NCI-H748 (cell line): ENCODE data around the gene TM4SF18.

Experiments used
- DNase-seq: peaks from one replicate; lab custom pipeline; 2025; ENCODE audit not compliant: unreplicated experiment; lab: John Stamatoyannopoulos, UW

The TM4SF18 gene

DNA sequence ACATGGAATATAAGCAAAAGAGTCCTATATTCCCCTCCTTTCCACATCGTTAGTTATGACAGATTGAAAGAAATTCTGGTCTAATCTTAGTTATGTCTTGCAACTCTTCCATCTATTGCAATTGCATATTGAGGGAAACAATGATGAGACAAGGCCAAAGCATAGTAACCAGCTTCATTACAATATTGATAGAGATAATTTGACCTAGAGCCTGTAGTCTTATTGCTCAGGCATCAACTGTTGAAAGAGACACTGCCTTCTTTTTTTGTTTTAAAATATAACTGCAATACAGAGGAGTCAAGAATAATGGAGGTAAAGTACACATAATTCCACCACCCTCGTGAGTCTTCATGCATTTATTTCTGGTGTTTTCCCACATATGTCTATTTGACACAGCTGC, 2.0 kb downstream of the TM4SF18 start:
- DNase-seq = no peak

DNA sequence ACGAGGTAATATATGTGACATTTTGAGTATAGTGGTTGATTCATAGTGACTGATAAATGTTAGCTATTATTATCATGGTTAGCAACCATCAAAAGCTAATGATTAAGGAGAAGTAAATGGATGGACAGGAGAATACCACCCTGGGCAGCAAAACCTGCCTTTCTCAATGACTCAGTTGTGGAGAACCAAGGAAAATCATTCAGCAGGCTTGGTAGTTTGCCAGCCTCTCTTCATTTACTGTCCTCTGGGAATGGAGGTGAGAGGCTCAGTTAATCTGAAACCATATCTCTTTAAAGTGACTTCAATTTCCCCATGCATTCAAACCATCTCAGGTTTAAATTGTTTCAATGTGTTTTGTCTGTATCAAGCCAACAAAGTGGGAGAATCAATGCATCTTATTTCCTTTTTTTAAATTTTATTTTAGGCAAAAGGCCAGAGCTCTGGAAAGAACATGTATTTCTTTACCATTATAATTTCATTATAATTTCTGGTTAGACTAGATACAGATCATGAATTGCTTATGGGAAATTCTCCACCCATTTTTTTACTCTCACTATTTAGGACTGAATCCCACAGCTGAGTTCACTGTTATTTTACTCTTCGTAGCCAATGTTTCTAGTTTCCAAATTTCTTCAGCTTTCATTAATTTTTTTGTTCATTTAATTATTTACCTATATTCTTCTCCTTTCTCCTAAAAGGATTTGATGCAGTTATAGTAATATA, 2.7 kb downstream of the TM4SF18 start:
- DNase-seq = no peak

DNA sequence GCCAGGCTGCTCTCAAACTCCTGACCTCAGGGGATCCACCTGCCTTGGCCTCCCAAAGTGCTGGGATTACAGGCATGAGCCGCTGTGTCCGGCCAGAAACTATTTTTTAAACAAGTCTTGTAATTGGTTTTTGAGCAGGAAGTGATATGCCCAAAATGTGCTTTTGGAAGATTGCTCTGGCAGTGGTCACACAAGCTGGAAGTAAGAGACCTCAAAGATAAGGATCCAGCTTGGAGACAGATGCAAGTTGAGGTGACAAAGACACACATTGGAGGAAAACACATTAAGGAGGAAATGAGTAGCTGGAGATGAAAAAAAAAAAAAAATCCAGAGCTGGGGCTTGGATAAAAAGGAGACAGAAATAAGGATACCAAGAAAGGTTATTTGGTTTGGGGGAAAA, 6.3 kb downstream of the TM4SF18 start:
- DNase-seq = no peak

DNA sequence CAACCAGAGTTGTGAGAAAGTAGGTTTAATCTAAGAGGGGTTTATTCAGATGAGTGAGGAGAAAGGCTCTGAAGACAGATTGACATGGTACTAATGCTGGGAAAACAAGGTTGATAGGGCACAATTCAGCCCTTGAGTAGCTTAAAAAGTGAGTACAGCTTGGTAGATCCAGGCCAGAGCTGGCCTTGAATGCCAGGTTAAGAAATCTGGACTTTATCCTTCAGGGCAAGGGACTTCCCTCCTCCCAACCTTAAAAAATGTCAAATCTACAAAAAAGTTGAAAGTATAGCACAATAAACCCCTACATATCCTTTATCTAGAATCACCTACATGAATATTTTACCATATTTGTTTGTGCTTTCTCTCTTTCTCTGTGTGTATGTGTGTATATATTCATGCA, 7.9 kb downstream of the TM4SF18 start:
- DNase-seq = no peak

DNA sequence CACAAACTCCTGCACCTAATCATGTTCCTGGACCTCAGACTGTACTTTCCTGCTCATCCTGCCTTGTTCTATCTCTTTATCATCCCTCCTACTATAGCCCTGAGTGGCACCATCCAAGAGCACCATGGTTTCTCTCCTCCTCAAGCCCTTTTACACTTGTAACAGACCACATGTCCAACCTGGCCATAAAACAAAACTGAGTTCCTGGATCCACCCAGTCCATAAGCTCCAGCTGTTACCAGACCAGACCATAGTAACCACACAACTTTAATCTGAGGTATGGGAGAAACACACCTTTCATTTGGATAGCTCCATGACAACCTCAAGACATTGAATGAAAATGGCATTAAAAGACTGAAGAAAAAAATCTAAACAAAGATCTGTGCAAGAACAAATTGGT, 9.1 kb downstream of the TM4SF18 start:
- no peak for DNase-seq

DNA sequence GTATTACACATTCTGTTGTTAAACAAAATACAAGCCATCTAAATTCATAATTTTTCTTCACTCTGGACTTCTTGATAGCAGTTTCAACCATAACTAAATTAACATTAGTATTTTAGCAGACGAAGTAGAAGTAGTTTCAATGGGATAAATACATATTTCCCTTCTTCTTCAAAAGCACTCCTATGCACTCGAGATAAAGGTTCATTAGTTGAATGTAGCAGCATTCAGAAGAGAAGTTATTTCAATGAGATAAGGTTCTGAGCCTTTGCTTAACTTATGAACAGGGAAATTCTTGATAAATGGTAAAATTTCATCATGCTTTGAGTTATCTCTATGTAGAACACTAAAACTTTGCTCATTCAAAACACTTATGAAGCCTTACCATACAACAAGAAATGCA, 11.8 kb downstream of the TM4SF18 start:
- DNase-seq = no peak

DNA sequence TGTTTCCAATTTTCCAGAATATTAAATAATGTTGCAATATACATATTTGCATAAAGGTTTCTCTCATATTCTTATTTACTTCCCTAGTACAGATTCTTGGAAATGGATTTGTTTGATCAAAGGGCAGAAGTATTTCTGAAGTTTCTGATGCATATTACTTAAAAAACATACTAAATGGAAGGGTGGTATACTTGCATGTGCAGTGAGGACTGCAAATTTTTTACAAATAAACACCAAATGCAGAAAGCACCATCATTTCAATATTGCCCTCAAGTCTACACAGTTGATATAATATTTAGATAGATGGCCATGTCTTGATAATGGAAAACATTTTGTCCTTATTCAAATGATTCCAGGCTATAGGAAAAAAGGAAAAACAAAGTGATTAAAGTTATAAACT, 12.3 kb downstream of the TM4SF18 start:
- DNase-seq = no peak

DNA sequence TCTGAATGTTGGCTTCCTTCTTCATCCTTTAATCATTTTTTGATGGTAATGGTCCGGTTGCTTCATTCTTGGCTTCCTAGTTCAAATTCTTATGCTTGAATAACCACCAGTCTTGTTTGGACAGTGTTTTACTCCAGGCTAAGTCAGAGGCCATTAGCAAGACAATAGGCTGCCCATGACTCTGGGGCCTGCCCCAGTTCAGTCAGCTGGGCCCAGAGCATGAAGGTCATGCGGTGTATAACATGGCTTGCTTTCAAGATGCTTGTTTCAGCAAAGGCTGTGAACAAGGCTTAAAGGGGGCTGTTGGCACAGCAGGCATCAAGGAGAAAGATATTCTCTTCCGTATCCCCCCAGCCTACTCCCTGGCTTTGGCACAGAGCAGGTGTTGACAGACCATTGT, 13.7 kb downstream of the TM4SF18 start:
- no peak for DNase-seq

DNA sequence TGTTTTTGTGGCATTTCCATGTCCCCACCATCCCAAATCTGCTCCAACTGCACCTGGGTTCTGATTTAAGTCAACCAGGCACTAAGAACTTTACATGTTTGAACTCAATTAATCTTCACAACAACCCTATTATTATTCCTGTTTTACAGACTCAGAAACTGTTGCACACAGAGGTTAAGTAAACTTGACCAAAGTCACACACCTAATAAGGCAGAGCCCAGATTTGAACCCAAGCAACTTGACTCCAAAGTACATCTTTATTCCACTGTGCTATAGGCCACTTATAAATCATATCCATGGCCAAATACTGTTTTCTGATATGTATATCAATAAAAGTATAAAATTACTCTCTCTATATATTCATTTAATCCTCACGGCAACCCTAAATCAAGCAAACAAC, 16.4 kb downstream of the TM4SF18 start:
- DNase-seq = no peak

DNA sequence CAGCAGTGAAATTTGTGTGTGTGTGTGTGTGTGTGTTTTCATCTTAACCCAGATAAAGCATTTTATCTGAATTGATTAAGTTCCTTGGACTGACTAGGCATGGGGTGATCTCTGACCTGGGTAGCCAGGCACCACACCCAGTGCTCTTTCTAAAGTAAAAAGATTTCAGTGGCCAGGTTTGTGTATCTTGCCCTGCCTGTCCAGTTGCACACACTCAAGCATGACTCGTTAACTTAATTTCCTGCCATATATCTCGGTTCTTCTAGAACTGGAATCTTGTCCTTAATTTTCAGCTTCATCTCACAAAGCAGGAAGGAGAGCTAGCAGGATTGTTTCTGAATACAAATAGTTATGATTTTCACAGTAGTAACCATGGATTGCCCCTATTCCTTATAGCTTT, 17.0 kb downstream of the TM4SF18 start:
- no peak for DNase-seq

DNA sequence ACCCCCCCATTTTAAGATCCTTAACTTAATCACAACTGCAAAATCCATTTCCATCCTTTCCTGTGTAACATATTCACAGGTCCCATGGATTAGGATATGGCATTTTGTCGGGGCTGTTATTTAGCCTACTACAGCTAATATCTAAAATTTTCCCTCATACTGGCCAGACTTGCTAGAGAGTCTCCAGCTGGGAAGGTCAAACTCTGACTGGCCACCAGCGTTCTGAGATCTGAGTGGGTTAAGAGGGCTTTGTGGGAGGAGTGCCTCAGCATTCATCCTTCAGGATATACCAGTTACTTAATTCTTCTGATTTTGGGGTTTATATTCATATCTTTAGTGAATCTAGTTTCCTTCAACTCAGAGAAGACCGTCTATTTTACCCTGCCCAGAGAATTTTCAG, 17.7 kb downstream of the TM4SF18 start:
- DNase-seq = no peak

DNA sequence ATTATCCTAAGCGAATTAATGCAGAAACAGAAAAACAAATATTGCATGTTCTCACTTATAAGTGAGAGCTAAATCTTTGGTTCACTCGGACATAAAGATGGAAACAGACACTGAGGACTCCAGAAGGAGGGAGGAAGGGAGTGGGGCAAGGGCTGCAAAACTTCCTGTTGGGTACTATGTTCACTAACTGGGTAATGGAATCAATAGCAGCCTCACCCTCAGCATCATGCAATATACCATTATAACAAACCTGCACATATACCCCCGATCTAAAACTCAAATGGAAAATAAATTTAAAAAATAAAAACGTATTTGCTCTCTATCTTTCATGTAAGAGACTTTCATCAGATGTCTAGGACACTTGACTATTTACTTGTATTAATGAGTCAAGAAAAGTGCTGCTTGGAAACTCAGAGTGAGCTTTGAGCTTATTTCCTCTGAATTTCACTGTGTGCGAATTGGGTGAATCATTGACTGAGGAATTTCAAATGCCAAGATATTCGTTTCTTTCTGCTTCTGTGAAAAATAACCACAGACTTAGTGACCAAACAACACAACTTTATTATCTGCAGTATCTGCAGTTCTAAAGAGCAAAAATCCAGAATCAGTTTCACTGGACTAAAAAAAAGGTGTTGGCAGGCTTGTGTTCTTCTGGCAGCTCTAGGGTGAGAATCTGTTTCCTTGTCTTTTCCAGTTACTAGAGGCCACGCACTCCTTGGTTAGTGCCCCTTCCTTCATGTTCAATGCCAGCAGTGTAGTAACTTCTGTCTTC, 18.4 kb downstream of the TM4SF18 start:
- no peak for DNase-seq

DNA sequence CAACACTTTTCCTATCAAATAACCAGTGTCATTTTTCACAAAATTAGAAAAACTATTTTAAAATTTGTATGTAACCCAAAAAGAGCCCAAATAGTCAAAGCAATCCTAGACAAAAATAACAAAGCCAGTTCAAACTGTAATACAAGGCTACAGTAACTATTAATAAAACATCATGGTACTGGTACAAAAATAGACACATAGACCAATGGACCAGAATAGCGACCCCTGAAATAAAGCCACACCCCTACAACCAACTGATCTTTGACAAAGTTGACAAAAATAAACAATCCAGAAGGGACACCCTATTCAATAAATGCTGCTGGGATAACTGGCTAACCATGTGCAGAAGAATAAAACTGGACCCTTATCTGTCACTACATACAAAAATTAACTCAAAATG, 19.9 kb downstream of the TM4SF18 start:
- DNase-seq = no peak

DNA sequence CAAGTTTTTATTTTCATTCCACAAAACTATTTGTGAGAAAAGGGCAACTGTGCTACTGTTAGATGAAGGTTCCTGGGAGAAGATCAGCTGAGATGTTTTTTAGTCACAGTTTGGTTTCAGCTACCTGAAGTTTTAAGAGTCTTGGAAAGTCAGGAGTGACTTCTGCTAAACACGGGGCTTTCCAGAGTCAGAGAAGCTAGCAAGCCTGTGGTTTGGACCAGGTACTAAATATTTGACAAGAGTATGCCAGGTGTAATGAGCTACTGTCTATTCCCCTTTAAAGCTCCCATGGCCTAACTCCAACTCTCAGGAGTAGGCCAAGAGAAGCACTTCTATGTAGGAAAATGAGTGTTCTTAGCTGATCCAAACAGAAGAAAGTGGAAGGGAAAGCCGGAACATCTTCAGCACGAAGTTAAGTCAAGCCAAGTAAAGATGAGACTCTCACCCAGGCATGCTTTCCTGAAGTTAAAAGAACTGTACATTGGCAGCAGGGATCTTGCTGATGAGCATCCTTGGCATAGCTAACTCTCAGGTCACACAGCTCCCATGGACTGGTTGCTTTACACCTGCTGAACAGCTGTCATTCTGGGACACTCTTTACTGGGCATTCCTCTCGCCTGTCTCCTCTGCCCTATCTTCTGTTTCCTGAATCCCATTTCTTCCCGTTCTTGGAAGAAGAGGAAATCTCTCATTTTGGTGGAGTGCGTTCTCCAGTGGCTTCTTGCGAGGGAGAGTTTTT, 22.5 kb downstream of the TM4SF18 start:
- no peak for DNase-seq

DNA sequence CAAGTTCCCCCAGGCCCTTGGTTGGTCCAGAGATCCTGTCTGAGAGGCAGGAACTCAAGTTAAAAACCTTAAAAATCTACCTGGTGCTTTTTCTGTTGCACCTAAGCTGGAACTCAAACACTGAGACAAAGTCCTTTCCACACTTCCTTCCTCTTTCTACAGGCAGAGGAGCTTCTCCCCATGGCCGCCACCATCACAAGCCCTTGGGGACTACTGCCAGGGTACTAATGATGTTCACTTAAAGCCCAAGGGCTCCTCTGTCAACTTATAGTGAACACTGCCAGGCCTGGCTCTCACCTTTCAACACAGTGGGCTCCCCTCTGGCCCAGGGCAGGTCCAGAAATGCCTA, 26.0 kb downstream of the TM4SF18 start:
- DNase-seq = no peak

DNA sequence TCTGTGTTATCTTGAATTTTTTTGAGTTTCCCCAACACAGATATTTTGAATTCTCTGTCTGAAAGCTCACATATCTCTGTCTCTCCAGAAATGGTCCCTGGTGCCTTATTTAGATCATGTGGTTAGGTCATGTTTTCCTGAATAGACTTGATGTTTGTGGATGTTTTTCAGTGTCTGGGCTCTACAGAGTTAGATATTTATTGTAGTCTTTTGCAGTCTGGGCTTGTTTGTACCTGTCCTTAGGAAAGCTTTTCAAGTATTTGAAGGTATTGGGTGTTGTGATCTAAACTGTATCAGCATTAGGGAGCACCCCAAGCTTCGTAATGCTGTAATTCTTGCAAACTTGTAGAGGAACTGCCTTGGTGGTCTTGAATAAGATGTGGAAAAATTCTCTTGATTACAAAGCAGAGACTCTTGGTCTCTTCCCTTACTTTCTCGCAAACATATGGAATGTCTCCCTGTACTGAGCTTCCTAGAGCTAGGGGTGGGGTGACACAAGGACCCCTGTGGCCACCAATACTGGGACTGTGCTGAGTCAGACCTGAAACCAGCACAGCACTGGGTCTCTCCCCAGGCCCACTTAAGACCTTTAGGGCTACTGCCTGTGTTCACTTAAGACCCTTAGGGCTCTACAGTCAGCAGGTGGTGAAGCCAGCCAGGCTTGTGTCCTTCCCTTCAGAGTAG, 26.5 kb downstream of the TM4SF18 start:
- no peak for DNase-seq

DNA sequence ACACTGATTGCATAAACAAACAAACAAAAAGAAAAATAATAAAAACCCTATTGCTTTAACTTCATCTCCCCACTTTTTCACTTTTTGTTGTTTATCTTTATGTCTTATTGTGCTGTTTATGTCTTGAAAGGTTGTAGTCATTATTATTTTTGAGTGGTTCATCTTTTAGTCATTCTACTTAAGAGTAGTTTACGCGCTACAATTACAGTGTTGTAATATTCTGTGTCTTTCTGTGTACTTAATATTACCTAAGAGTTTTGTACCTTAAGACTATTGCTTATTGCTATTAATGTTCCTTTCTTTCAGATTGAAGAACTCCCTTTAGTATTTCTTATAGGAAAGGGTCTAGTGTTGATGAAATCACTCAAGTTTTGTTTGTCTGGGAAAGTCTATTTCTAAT, 28.1 kb downstream of the TM4SF18 start:
- DNase-seq = no peak

DNA sequence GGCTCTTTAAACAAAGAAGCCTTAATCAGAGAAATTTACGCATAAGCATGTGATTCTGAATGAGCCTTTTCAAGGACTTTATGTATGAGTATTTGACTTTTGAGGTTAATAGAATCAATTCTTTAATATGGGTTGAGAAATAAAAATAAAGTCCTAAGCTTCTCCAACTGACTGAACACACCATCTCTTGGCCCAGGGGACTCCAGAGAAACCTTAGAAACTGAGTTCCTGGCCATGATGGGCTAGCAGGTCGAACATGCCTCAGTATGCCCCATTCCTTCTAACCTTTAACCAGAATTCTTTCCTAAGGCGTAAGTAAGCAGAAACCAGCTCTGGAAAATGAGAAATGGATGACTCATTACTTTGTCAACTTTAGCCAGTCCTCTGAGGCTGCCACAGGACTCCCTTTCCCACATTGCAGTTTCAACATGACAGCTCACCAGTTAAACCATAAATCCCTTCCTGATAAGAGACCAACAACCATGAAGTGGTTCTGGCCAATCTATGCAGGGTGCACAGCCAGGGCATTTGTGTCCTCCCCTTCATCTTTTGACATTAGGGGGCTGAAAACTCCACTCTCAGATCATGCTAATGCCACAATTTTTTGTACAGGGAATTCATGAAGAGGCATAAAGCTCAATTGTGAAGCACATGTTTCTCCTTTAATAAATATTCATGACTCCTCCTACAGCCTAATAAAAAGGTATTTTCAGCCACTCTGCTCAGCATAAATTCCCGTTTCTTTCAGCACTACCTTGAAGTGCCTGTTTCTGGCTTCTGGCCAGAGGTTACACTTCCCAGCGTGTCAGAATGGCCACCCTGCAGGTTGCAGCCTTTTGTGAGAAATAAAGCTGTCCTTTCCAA, 33.3 kb downstream of the TM4SF18 start:
- peak; percentile 79 for DNase-seq

DNA sequence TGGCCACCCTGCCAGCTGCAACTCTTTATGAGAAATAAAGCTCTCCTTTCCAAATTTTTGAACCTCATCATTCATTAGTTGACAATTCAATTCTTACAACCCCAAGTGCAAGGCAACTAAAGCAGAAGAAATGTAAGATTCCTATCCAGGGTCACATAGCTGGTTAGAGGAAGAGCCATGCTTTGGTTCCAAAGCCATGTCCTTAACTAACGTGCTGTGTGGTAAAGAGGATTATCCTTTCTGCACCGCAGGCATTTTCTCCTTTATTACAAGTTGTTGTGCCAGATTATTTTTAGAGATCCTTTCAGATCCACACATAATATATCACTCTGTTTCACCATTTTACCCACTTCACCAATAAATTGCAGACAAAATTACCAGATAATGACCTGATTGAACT, 36.5 kb downstream of the TM4SF18 start:
- DNase-seq = no peak

DNA sequence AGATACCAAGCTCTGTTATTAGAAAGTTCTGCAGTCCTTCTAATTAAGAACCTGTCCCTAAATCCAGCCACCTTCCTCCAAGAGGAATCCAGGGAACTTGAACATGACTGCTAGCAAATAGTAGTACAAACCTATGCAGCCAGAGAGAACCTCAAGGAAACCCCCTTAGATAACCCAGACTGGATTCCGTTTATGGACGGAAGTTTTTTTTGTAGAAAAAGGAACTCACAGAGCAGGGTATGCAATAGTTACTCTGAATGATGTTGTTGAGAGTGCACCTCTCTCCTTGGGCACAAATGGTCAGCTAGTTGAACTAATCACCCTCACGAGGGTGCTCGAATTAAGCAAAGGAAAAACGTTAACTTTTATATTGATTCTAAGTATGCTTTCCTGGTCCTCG, 40.8 kb downstream of the TM4SF18 start:
- no peak for DNase-seq

DNA sequence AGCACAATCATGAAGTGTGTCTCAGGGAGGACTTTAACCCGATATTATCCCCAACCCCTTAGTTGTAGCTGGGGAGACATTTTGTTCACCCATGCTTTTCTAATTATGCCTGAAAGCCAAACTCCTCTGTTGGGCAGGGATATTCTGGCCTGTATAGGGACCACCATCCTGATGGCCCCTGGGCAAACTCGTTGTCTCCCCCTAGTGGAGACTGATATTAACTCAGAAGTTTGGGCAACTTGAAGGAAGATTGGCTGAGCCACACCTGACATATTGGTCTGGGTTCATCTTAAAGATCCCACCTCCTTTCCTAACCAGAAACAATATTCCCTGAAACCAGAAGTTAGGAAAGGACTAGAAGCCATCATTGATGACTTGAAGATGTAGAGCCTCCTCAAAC, 42.3 kb downstream of the TM4SF18 start:
- DNase-seq = peak; percentile 30
